ENCODE data around the gene ALPK1.

The ALPK1 gene

DNA sequence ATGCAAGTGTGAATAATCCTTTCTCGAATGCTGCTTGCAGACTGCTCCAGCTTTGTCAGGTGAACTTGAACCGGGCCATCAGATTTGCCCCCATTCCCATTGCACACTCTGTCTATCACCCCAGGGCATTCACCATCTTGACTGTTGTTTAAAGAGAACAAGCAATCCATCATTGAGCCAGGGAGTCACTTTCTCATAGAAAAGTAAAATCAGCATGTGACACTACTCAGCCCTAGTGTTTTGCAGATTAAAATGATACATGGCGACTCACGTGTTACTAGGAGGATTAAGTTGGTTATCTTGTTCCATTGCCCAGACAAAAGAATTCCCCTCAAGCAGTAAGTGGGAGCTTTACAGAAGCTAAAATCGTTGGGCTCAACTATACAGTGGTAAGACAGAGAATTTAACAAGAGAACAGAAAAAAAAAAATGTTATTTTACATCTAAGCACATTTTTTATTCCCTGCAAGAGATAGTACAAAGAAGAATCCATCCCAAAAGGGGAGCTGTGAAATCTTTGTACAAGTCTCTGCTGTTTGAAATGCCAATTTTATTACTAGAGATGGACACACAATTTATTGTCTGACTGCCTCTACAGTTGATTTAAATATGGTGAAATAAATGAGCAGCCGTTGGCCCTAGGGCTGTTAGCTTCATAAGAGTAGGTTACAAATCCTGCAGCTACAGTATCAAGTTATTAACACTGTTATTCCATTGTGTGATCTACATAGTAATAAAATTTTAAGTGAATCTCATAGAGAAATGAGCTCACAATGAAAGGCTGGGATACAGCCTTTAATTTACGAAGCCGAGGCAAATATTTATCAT, 151.3 kb downstream of the ALPK1 start:
- H3K9ac ChIP-seq (ENCODE audit: low read depth, low read length): no peak overlapping the region
- H3K27me3 ChIP-seq (ENCODE audit: insufficient read depth, low read length, poor library complexity): no peaks in the 10 kb centered on the region
- no peak overlapping the region for H3K4me2 ChIP-seq (ENCODE audit: insufficient read depth, low read length)
- no peak overlapping the region for H3K27ac ChIP-seq (ENCODE audit: low read length)
- H3K36me3 ChIP-seq (ENCODE audit: insufficient read depth, low read length): no peaks in the 10 kb centered on the region
- H3K79me2 ChIP-seq (ENCODE audit: insufficient read depth, low read length): no peaks in the 10 kb centered on the region
- H3K4me3 ChIP-seq (ENCODE audit: low read depth in 1 of 2, low read length in 2 of 2): no peak overlapping the region
- H4K20me1 ChIP-seq (ENCODE audit: insufficient read depth, low read length): no peaks in the 10 kb centered on the region
- no peak for DNase-seq
- peaks cover 12% of the 10 kb centered on the region for H3K9me3 ChIP-seq (ENCODE audit: insufficient read depth, low read length, severe bottlenecking)
- no peak for ATAC-seq (ENCODE audit: insufficient read depth, low read depth)
- TF ChIP-seq EZH2 (IDR thresholded peaks at IDR 0.05; ENCODE audit: borderline replicate concordance, low read depth, low read length, severe bottlenecking) (no peak), CTCF (IDR thresholded peaks at IDR 0.05; ENCODE audit: borderline replicate concordance, extremely low read depth, low read length, poor library complexity, severe bottlenecking) (no peak)
- no peak overlapping the region for H2AFZ ChIP-seq (ENCODE audit: low read depth, low read length)
- H3K4me1 ChIP-seq (ENCODE audit: insufficient read depth, low read length): no peaks in the 10 kb centered on the region

GRCh38 chr4:112449708-112450107, 152.5 kb downstream of the ALPK1 start:
- Histone ChIP-seq H3K27ac (ENCODE audit: low read length) (no peak overlapping the region), H3K36me3 (ENCODE audit: insufficient read depth, low read length) (no peaks in the 10 kb centered on the region), H3K4me2 (ENCODE audit: insufficient read depth, low read length) (no peak overlapping the region), H4K20me1 (ENCODE audit: insufficient read depth, low read length) (no peaks in the 10 kb centered on the region), H3K27me3 (ENCODE audit: insufficient read depth, low read length, poor library complexity) (no peaks in the 10 kb centered on the region), H3K9me3 (ENCODE audit: insufficient read depth, low read length, severe bottlenecking) (peaks cover 12% of the 10 kb centered on the region), H3K4me1 (ENCODE audit: insufficient read depth, low read length) (no peaks in the 10 kb centered on the region), H3K9ac (ENCODE audit: low read depth, low read length) (no peak overlapping the region), H3K79me2 (ENCODE audit: insufficient read depth, low read length) (no peaks in the 10 kb centered on the region), H2AFZ (ENCODE audit: low read depth, low read length) (no peak overlapping the region), H3K4me3 (ENCODE audit: low read depth in 1 of 2, low read length in 2 of 2) (no peak overlapping the region)
- TF ChIP-seq CTCF (IDR thresholded peaks at IDR 0.05; ENCODE audit: borderline replicate concordance, extremely low read depth, low read length, poor library complexity, severe bottlenecking) (no peak), EZH2 (IDR thresholded peaks at IDR 0.05; ENCODE audit: borderline replicate concordance, low read depth, low read length, severe bottlenecking) (no peak)
- no peak for DNase-seq
- ATAC-seq (ENCODE audit: insufficient read depth, low read depth): no peak

GRCh38 chr4:112451104-112451503, 153.9 kb downstream of the ALPK1 start:
- Histone ChIP-seq H3K4me1 (ENCODE audit: insufficient read depth, low read length) (no peaks in the 10 kb centered on the region), H3K9ac (ENCODE audit: low read depth, low read length) (no peak overlapping the region), H3K27me3 (ENCODE audit: insufficient read depth, low read length, poor library complexity) (no peaks in the 10 kb centered on the region), H3K4me2 (ENCODE audit: insufficient read depth, low read length) (no peak overlapping the region), H3K79me2 (ENCODE audit: insufficient read depth, low read length) (no peaks in the 10 kb centered on the region), H3K9me3 (ENCODE audit: insufficient read depth, low read length, severe bottlenecking) (no peaks in the 10 kb centered on the region), H3K4me3 (ENCODE audit: low read depth in 1 of 2, low read length in 2 of 2) (no peak overlapping the region), H3K27ac (ENCODE audit: low read length) (no peak overlapping the region), H4K20me1 (ENCODE audit: insufficient read depth, low read length) (no peaks in the 10 kb centered on the region), H2AFZ (ENCODE audit: low read depth, low read length) (no peak overlapping the region), H3K36me3 (ENCODE audit: insufficient read depth, low read length) (no peaks in the 10 kb centered on the region)
- no peak for ATAC-seq (ENCODE audit: insufficient read depth, low read depth)
- no peak for DNase-seq
- TF ChIP-seq EZH2 (IDR thresholded peaks at IDR 0.05; ENCODE audit: borderline replicate concordance, low read depth, low read length, severe bottlenecking): no peak
- TF ChIP-seq CTCF (IDR thresholded peaks at IDR 0.05; ENCODE audit: borderline replicate concordance, extremely low read depth, low read length, poor library complexity, severe bottlenecking): no peak
